Mucosa of stomach (tissue), 1 donor: ENCODE data around the gene RPL3.

Experiments used
- H3K27me3 ChIP-seq: one replicate; pipeline ENCODE4 v1.7.0; 2013; ENCODE audit warnings: mild to moderate bottlenecking, low read length; ENCODE audit not compliant: control insufficient read depth, insufficient read depth
- H3K36me3 ChIP-seq: one replicate; pipeline ENCODE4 v1.7.0; 2013; ENCODE audit warnings: low read length; ENCODE audit not compliant: control insufficient read depth, insufficient read depth
- H3K4me1 ChIP-seq: one replicate; pipeline ENCODE4 v1.7.0; 2013; ENCODE audit warnings: mild to moderate bottlenecking, low read length; ENCODE audit not compliant: control insufficient read depth, insufficient read depth
- H3K4me3 ChIP-seq: one replicate; pipeline ENCODE4 v1.7.0; 2013; ENCODE audit warnings: low read length
- H3K9ac ChIP-seq: one replicate; pipeline ENCODE4 v1.7.0; 2013; ENCODE audit warnings: mild to moderate bottlenecking, low read length, moderate library complexity
- H3K9me3 ChIP-seq: one replicate; pipeline ENCODE4 v1.7.0; 2013; ENCODE audit warnings: mild to moderate bottlenecking, low read length, moderate library complexity; ENCODE audit not compliant: control insufficient read depth
- donor health status: Pancreatic carcinoma.

The RPL3 gene

DNA sequence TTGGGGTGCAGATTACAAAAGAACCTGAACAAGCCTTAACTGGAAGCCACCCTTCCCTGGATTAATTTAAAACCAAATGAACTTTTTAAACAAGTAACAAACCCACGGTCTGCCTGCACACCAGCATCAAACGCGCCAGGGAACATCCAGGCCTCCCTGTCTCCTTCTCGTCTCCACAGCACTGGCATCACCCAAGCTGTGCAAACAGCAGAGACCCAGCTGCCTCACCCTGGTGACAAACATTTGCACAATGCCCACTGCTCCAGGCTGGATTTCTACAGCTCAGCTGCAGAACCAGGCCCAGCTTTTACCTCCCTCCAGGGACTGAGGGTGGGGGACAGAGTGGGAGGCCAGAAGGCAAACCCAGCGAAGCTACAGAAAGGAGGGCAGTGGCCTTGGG lies 7.0 kb downstream of the RPL3 start:
- peaks cover 44% of the 10 kb centered on the region for H3K4me1 ChIP-seq
- peaks cover 45% of the 10 kb centered on the region for H3K36me3 ChIP-seq
- no peak overlapping the region for H3K9ac ChIP-seq

GRCh38 chr22:39311592-39312400 lies 7.6 kb downstream of the RPL3 start:
- H3K9ac ChIP-seq = no peak overlapping the region
- H3K9me3 ChIP-seq = no peaks in the 10 kb centered on the region
- H3K4me3 ChIP-seq = no peak overlapping the region
- peaks cover 38% of the 10 kb centered on the region for H3K4me1 ChIP-seq
- H3K27me3 ChIP-seq = no peaks in the 10 kb centered on the region
- peaks cover 44% of the 10 kb centered on the region for H3K36me3 ChIP-seq

More for the DNA sequence above, 7.0 kb downstream of the RPL3 start:
- no peak overlapping the region for H3K4me3 ChIP-seq
- no peaks in the 10 kb centered on the region for H3K27me3 ChIP-seq
- H3K9me3 ChIP-seq = no peaks in the 10 kb centered on the region

DNA sequence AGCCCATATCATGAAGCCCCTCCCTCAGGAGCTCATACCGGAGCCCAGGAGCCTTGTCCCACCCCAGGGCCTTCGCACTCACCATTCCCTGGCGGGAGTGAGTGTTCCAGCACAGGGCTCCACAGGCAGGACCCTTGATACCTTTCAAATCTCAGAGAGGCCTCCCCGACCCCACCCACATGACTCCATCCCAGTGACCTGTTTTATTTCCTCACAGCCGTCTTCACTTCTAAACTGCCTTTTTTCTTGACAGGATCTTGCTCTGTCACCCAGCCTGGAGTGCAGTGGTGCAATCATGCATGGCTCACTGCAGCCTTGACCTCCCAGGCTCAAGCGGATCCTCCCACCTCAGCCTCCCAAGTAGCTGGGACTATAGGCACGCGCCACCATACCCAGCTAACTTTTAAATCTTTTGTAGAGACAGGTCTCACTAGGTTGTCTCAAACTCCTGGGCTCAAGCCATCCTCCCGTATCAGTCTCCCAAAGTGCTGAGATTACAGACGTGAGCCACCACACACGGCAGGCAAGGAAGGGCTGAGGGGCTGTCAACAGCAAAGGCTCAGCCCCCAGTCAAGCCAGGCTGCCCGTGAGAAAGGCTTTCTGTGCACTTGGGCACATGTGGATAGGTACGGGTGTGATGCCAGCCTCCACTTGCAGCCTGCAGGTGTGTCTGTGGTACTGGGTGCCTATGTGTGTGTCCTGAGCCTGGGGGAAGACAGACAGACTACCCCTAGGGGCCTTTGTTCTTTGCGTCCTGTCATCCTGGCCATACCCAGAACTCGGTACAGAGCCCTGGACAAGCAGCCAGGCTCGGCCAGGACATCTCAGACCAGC lies 9.3 kb downstream of the RPL3 start:
- Histone ChIP-seq H3K4me3 (no peak overlapping the region), H3K9ac (no peak overlapping the region), H3K9me3 (no peaks in the 10 kb centered on the region), H3K4me1 (peaks cover 21% of the 10 kb centered on the region), H3K36me3 (peaks cover 32% of the 10 kb centered on the region), H3K27me3 (no peaks in the 10 kb centered on the region)

- no peaks in the 10 kb centered on the region for H3K27me3 ChIP-seq
- H3K9ac ChIP-seq = no peak overlapping the region
- H3K9me3 ChIP-seq = no peaks in the 10 kb centered on the region
- peaks cover 16% of the 10 kb centered on the region for H3K4me1 ChIP-seq
- H3K36me3 ChIP-seq = peaks cover 25% of the 10 kb centered on the region
- no peak overlapping the region for H3K4me3 ChIP-seq
These were observed 10.0 kb downstream of the RPL3 start for GRCh38 chr22:39309364-39309861.

DNA sequence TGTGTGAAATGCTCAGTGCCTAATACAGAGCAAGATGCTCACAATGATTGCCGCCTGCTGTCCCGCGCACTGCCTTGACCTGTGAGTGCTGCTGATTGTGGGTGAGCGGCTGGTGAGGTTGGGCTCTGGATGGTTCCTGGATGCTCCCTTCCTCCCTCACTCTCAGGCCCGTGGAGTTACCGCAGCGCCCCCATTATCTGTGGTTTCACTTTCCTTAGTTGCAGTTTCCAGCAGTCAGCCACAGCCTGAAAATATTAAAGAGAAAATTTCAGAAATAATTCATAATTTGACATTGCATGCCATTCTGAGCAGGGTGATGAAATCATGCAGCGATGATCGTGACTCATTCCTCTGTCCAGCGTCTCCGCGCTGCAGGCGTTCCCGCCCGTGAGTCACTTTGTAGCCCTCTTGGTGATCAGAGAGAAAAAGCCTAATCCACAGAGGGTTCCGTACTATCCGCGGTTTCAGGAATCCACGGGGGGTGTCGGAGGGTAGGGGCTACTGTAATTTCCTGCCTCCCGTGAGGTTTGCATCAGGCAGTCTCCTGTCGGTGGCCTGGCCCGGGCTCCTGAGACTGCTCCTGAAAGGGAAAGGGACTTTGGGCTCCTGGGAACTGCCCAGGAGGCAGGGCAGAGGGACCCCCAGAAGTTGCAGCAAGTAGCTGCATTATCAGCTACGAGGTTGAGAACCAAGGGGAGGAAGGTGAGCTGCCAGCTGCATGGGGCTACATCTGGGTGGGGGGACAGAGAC lies 10.6 kb downstream of the RPL3 start:
- Histone ChIP-seq H3K4me1 (peaks cover 16% of the 10 kb centered on the region), H3K4me3 (no peak overlapping the region), H3K27me3 (no peaks in the 10 kb centered on the region), H3K36me3 (peaks cover 19% of the 10 kb centered on the region), H3K9me3 (no peaks in the 10 kb centered on the region), H3K9ac (no peak overlapping the region)

GRCh38 chr22:39306456-39307361 lies 12.7 kb downstream of the RPL3 start:
- Histone ChIP-seq H3K9me3 (no peaks in the 10 kb centered on the region), H3K4me1 (peaks cover 16% of the 10 kb centered on the region), H3K36me3 (peaks cover 2% of the 10 kb centered on the region), H3K9ac (no peak overlapping the region), H3K27me3 (no peaks in the 10 kb centered on the region), H3K4me3 (no peak overlapping the region)

GRCh38 chr22:39303892-39304671 lies 15.3 kb downstream of the RPL3 start:
- H3K4me1 ChIP-seq = peaks cover 24% of the 10 kb centered on the region
- H3K36me3 ChIP-seq = no peaks in the 10 kb centered on the region
- H3K27me3 ChIP-seq = no peaks in the 10 kb centered on the region
- H3K9me3 ChIP-seq = no peaks in the 10 kb centered on the region
- H3K9ac ChIP-seq = no peak overlapping the region
- no peak overlapping the region for H3K4me3 ChIP-seq

- Histone ChIP-seq H3K9ac (no peak overlapping the region), H3K9me3 (no peaks in the 10 kb centered on the region), H3K27me3 (no peaks in the 10 kb centered on the region), H3K36me3 (no peaks in the 10 kb centered on the region), H3K4me3 (no peak overlapping the region), H3K4me1 (peaks cover 22% of the 10 kb centered on the region)
These were observed 16.1 kb downstream of the RPL3 start for GRCh38 chr22:39303358-39303757.

- peaks cover 29% of the 10 kb centered on the region for H3K4me1 ChIP-seq
- H3K27me3 ChIP-seq = no peaks in the 10 kb centered on the region
- no peak overlapping the region for H3K9ac ChIP-seq
- no peaks in the 10 kb centered on the region for H3K9me3 ChIP-seq
- H3K4me3 ChIP-seq = no peak overlapping the region
- no peaks in the 10 kb centered on the region for H3K36me3 ChIP-seq
These were observed 16.9 kb downstream of the RPL3 start for GRCh38 chr22:39302431-39302960.

GRCh38 chr22:39301926-39302325 lies 17.5 kb downstream of the RPL3 start:
- Histone ChIP-seq H3K4me3 (no peak overlapping the region), H3K9ac (no peak overlapping the region), H3K36me3 (no peaks in the 10 kb centered on the region), H3K9me3 (no peaks in the 10 kb centered on the region), H3K4me1 (peaks cover 35% of the 10 kb centered on the region), H3K27me3 (no peaks in the 10 kb centered on the region)
